Upper lobe of right lung (tissue), 1 donor: Measurements from ENCODE around the gene FOS. TPM values are rescaled to one million over a fixed set of nuclear protein-coding genes. Genes with fewer than 3 reads are reported as not detected.

Experiments used
- ATAC-seq: fragments of 200-7000 bp; cut with Tn5 transposase; one replicate; pipeline ENCODE4 v1.9.1; 2020; ENCODE audit warnings: mild to moderate bottlenecking, moderate library complexity
- DNase-seq: peaks from one replicate; pipeline ENCODE4 v3.0.0-alpha.2; 2020
- H3K27ac ChIP-seq: fragments of 200-600 bp; one replicate; pipeline ENCODE4 v1.8.0; 2022
- H3K27me3 ChIP-seq: fragments of 200-600 bp; one replicate; pipeline ENCODE4 v1.8.0; 2022; ENCODE audit warnings: mild to moderate bottlenecking
- H3K36me3 ChIP-seq: fragments of 200-600 bp; one replicate; pipeline ENCODE4 v1.8.0; 2022
- H3K4me1 ChIP-seq: fragments of 200-600 bp; one replicate; pipeline ENCODE4 v1.8.0; 2022
- H3K4me3 ChIP-seq: fragments of 200-600 bp; one replicate; pipeline ENCODE4 v1.8.0; 2022; ENCODE audit warnings: mild to moderate bottlenecking
- H3K9me3 ChIP-seq: fragments of 200-600 bp; one replicate; pipeline ENCODE4 v1.8.0; 2022
- intact Hi-C: fragments of 100-400 bp; cut with DNase I; formaldehyde crosslinking; loops from one replicate; pipeline ENCODE4 v1.11.0; 2022
- total RNA-seq: library from RNA; stranded (reverse); fragmentation: NEBNext Ultra II Directional; extraction: Animal tissue kit (Norgen Biotek cat#: 25700); gene quantifications from one replicate; pipeline ENCODE4 v1.2.1, GENCODE V29; 2021
- TF ChIP-seq, protein P1 (sequence below): fragments of 200-600 bp; IDR thresholded peaks from one replicate; pipeline ENCODE4 v1.8.0; 2022; ENCODE audit warnings: antibody characterized with exemption
- donor health status: DM: no; HTN: yes; CAD: no; lungs with severe emphysema.

The FOS gene
- total RNA-seq, 1 donor from 2014 or later, result 204 TPM

DNA sequence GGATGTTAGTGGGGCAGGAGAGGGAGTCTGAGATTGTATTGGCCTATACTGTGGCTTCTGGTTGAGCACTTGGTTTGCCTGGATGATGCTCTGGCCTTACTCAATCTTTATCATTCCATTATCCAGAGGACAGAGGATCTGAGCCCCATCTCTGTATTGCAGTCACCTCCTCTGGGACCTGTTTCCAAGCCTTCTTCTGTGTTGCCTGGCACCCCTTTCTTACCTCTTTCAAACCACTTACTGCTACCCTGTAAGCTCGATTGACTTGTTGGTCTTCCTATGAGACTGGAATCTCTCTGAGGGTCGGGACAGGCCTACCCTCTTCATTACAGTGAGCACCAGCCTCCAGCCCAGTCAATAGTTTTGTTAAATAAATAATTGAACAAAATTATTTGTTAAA, 3.0 kb upstream of the FOS start:
- Histone ChIP-seq H3K36me3 (peaks cover 9% of the 10 kb centered on the region), H3K27me3 (no peaks in the 10 kb centered on the region), H3K4me3 (no peak overlapping the region), H3K4me1 (peaks cover 38% of the 10 kb centered on the region), H3K27ac (peak overlapping the region; percentile 100), H3K9me3 (no peaks in the 10 kb centered on the region)
- TF ChIP-seq, protein P1, sequence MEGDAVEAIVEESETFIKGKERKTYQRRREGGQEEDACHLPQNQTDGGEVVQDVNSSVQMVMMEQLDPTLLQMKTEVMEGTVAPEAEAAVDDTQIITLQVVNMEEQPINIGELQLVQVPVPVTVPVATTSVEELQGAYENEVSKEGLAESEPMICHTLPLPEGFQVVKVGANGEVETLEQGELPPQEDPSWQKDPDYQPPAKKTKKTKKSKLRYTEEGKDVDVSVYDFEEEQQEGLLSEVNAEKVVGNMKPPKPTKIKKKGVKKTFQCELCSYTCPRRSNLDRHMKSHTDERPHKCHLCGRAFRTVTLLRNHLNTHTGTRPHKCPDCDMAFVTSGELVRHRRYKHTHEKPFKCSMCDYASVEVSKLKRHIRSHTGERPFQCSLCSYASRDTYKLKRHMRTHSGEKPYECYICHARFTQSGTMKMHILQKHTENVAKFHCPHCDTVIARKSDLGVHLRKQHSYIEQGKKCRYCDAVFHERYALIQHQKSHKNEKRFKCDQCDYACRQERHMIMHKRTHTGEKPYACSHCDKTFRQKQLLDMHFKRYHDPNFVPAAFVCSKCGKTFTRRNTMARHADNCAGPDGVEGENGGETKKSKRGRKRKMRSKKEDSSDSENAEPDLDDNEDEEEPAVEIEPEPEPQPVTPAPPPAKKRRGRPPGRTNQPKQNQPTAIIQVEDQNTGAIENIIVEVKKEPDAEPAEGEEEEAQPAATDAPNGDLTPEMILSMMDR, result no peak
- DNase-seq, result no peak
- no peak for ATAC-seq
- intact Hi-C loops, result no loop called here

- intact Hi-C loops, result no loop called here
- no peaks in the 10 kb centered on the region for H3K9me3 ChIP-seq
- peaks cover 21% of the 10 kb centered on the region for H3K36me3 ChIP-seq
- no peaks in the 10 kb centered on the region for H3K27me3 ChIP-seq
- peak overlapping the region; percentile 100 for H3K27ac ChIP-seq
- TF ChIP-seq, protein P1, result no peak
- H3K4me3 ChIP-seq, result peak overlapping the region; percentile 85
- peaks cover 51% of the 10 kb centered on the region for H3K4me1 ChIP-seq
- ATAC-seq (peak; percentile 77), DNase-seq (peak; percentile 95)
These were observed 1.4 kb upstream of the FOS start for GRCh38 chr14:75277008-75277814.

GRCh38 chr14:75277815-75278421, 710 bp upstream of the FOS start:
- DNase-seq (no peak), ATAC-seq (no peak)
- H3K4me3 ChIP-seq, result peak overlapping the region; percentile 85
- intact Hi-C loops, result no loop called here
- H3K36me3 ChIP-seq, result peaks cover 21% of the 10 kb centered on the region
- H3K4me1 ChIP-seq, result peaks cover 50% of the 10 kb centered on the region
- TF ChIP-seq, protein P1, result no peak
- no peaks in the 10 kb centered on the region for H3K27me3 ChIP-seq
- H3K27ac ChIP-seq, result peak overlapping the region; percentile 100
- H3K9me3 ChIP-seq, result no peaks in the 10 kb centered on the region

DNA sequence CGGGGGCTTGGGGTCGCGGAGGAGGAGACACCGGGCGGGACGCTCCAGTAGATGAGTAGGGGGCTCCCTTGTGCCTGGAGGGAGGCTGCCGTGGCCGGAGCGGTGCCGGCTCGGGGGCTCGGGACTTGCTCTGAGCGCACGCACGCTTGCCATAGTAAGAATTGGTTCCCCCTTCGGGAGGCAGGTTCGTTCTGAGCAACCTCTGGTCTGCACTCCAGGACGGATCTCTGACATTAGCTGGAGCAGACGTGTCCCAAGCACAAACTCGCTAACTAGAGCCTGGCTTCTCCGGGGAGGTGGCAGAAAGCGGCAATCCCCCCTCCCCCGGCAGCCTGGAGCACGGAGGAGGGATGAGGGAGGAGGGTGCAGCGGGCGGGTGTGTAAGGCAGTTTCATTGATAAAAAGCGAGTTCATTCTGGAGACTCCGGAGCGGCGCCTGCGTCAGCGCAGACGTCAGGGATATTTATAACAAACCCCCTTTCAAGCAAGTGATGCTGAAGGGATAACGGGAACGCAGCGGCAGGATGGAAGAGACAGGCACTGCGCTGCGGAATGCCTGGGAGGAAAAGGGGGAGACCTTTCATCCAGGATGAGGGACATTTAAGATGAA, 630 bp downstream of the FOS start:
- peaks cover 41% of the 10 kb centered on the region for H3K4me1 ChIP-seq
- DNase-seq, result peak; percentile 82
- peaks cover 21% of the 10 kb centered on the region for H3K36me3 ChIP-seq
- intact Hi-C loops, result no loop called here
- H3K4me3 ChIP-seq, result peak overlapping the region; percentile 85
- H3K9me3 ChIP-seq, result no peaks in the 10 kb centered on the region
- no peaks in the 10 kb centered on the region for H3K27me3 ChIP-seq
- H3K27ac ChIP-seq, result peak overlapping the region; percentile 100
- ATAC-seq, result no peak
- TF ChIP-seq, protein P1, result no peak

DNA sequence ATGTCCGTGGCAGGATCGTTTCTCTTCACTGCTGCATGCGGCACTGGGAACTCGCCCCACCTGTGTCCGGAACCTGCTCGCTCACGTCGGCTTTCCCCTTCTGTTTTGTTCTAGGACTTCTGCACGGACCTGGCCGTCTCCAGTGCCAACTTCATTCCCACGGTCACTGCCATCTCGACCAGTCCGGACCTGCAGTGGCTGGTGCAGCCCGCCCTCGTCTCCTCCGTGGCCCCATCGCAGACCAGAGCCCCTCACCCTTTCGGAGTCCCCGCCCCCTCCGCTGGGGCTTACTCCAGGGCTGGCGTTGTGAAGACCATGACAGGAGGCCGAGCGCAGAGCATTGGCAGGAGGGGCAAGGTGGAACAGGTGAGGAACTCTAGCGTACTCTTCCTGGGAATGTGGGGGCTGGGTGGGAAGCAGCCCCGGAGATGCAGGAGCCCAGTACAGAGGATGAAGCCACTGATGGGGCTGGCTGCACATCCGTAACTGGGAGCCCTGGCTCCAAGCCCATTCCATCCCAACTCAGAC, 1.2 kb downstream of the FOS start:
- Histone ChIP-seq H3K9me3 (no peaks in the 10 kb centered on the region), H3K4me1 (peaks cover 36% of the 10 kb centered on the region), H3K27me3 (no peaks in the 10 kb centered on the region), H3K4me3 (peak overlapping the region; percentile 85), H3K36me3 (peaks cover 21% of the 10 kb centered on the region), H3K27ac (peak overlapping the region; percentile 100)
- DNase-seq, result peak; percentile 78
- intact Hi-C loops, result no loop called here
- TF ChIP-seq, protein P1, result no peak
- no peak for ATAC-seq
